Endothelial cell of umbilical vein (primary cell): ENCODE data around the gene VRTN. TPM values are rescaled to one million over a fixed set of nuclear protein-coding genes. Genes with fewer than 3 reads are reported as not detected.

Source experiments
- BruUV-seq: library from RNA; stranded (reverse); fragments of 400-500 nt; replicated peaks from 2 replicates; lab custom pipeline; 2021; lab: Mats Ljungman, UMichigan
- CTCF ChIA-PET: fragments of 300-600, 350-600 bp; sonication (Branson Sonifier 250); formaldehyde crosslinking; loops from one replicate; lab custom pipeline; 2021; ENCODE audit warnings: antibody characterized with exemption, inconsistent platforms; lab: Charles Lee
- POLR2A ChIA-PET: fragments of 300-600, 350-600 bp; sonication (Branson Sonifier 250); formaldehyde crosslinking; loops from one replicate; lab custom pipeline; 2021; ENCODE audit warnings: antibody characterized with exemption, inconsistent platforms; lab: Charles Lee
- DNase-seq: peaks from one replicate; pipeline ENCODE4 v3.0.0-alpha.2; 2011; ENCODE audit warnings: low read depth, low spot score
- FAIRE-seq: peaks from 2 replicates; lab custom pipeline; 2011; peaks lifted over from hg19 to GRCh38; lab: Jason Lieb, UNC
- H2AFZ ChIP-seq: 2 replicates; pipeline ENCODE4 v1.6.0; 2012; ENCODE audit warnings: low read depth, low read length, control low read depth, inconsistent platforms
- H3K27ac ChIP-seq: 2 replicates; pipeline ENCODE4 v1.5.1; 2011; ENCODE audit warnings: low read depth, mild to moderate bottlenecking, control low read depth, low read length, moderate library complexity; ENCODE audit not compliant: insufficient read depth
- H3K27me3 ChIP-seq, 2 experiments: 2 replicates each; pipeline versions ENCODE4 v1.6.0 to v1.6.1; 2011; ENCODE audit warnings: low read length in 2 of 2, mixed read lengths in 1 of 2; ENCODE audit not compliant: control insufficient read depth in 2 of 2, insufficient read depth in 2 of 2
- H3K36me3 ChIP-seq, 2 experiments: 2 replicates in 1 of 2; 3 replicates in 1 of 2; pipeline ENCODE4 v1.5.1; 2011; ENCODE audit warnings: low read length in 2 of 2, mild to moderate bottlenecking in 1 of 2, moderate library complexity in 1 of 2; ENCODE audit not compliant: control insufficient read depth in 2 of 2, insufficient read depth in 2 of 2; ENCODE audit errors: extremely low read depth in 1 of 2
- H3K4me1 ChIP-seq: 3 replicates; pipeline ENCODE4 v1.5.1; 2011; ENCODE audit warnings: mild to moderate bottlenecking, low read length; ENCODE audit not compliant: control insufficient read depth, insufficient read depth; ENCODE audit errors: extremely low read depth
- H3K4me2 ChIP-seq: 2 replicates; pipeline ENCODE4 v1.6.1; 2011; ENCODE audit warnings: low read length, control low read depth, mixed read lengths; ENCODE audit not compliant: insufficient read depth
- H3K4me3 ChIP-seq, 3 experiments: fragments of 200-600 bp in 1 of 3; sonication (generic), shearing (Covaris generic) in 1 of 3; replicated peaks in 1 of 3; 2 replicates each; pipeline ENCODE4 v1.5.1; 2011 to 2016; ENCODE audit warnings: control low read depth in 3 of 3, low read length in 3 of 3, mild to moderate bottlenecking in 2 of 3, inconsistent platforms in 1 of 3, low read depth in 1 of 3, moderate library complexity in 1 of 3; ENCODE audit not compliant: insufficient read depth in 1 of 3
- H3K79me2 ChIP-seq: 2 replicates; pipeline ENCODE4 v1.6.0; 2012; ENCODE audit warnings: low read length, inconsistent platforms; ENCODE audit not compliant: control insufficient read depth, insufficient read depth
- H3K9ac ChIP-seq: replicated peaks from 2 replicates; pipeline ENCODE3; 2011; ENCODE audit warnings: low read length, control low read depth; ENCODE audit not compliant: insufficient read depth; ENCODE audit errors: extremely low read depth
- H3K9me1 ChIP-seq: replicated peaks from 3 replicates; pipeline ENCODE4 v1.6.0; 2011; ENCODE audit warnings: mild to moderate bottlenecking, low read length; ENCODE audit not compliant: control insufficient read depth, insufficient read depth; ENCODE audit errors: extremely low read depth
- H3K9me3 ChIP-seq: replicated peaks from 2 replicates; pipeline ENCODE4 v1.5.1; 2012; ENCODE audit warnings: low read length, inconsistent platforms; ENCODE audit not compliant: control insufficient read depth, insufficient read depth
- H4K20me1 ChIP-seq: replicated peaks from 2 replicates; pipeline ENCODE3; 2011; ENCODE audit warnings: mild to moderate bottlenecking, low read length; ENCODE audit not compliant: control insufficient read depth, insufficient read depth; ENCODE audit errors: extremely low read depth
- CTCF ChIP-seq, 2 donors: IDR thresholded peaks; 1 replicate in 1 of 2; 2 replicates in 1 of 2; pipeline ENCODE4 v1.5.1; 2011; ENCODE audit warnings: low read length in 2 of 2, mild to moderate bottlenecking in 2 of 2, moderate library complexity in 2 of 2, control low read depth in 1 of 2, inconsistent platforms in 1 of 2, low read depth in 1 of 2; ENCODE audit not compliant: insufficient read depth in 1 of 2; ENCODE audit errors: extremely low read depth in 1 of 2
- EZH2 ChIP-seq: IDR thresholded peaks from 2 replicates; pipeline ENCODE4 v1.6.1; 2012; ENCODE audit warnings: borderline replicate concordance, low read depth, mild to moderate bottlenecking, moderate library complexity, low read length, inconsistent platforms; ENCODE audit not compliant: severe bottlenecking
- FOS ChIP-seq: IDR thresholded peaks from 2 replicates; pipeline ENCODE4 v1.6.1; 2011; ENCODE audit warnings: mild to moderate bottlenecking, low read length, moderate library complexity, borderline replicate concordance; ENCODE audit not compliant: insufficient read depth
- GATA2 ChIP-seq: IDR thresholded peaks from 2 replicates; pipeline ENCODE4 v1.7.0; 2011; ENCODE audit warnings: low read depth, mild to moderate bottlenecking, moderate library complexity, mixed read lengths, low read length; ENCODE audit not compliant: insufficient read length, insufficient read depth
- JUN ChIP-seq: IDR thresholded peaks from 2 replicates; pipeline ENCODE4 v1.6.1; 2011; ENCODE audit warnings: borderline replicate concordance, low read depth; ENCODE audit not compliant: insufficient read length, insufficient read depth
- MAX ChIP-seq: IDR thresholded peaks from 2 replicates; pipeline ENCODE4 v1.6.1; 2011; ENCODE audit not compliant: insufficient read depth, insufficient read length
- MYC ChIP-seq: IDR thresholded peaks from one replicate; pipeline ENCODE4 v1.6.1; 2011; ENCODE audit warnings: mild to moderate bottlenecking, low read depth, low read length
- POLR2A ChIP-seq: IDR thresholded peaks from 2 replicates; pipeline ENCODE4 v1.6.1; 2012; ENCODE audit warnings: low read depth, mild to moderate bottlenecking, control low read depth, low read length
- POLR2AphosphoS5 ChIP-seq: IDR thresholded peaks from 2 replicates; pipeline ENCODE4 v1.6.1; 2012; ENCODE audit warnings: low read depth, mild to moderate bottlenecking, control low read depth, low read length, moderate library complexity; ENCODE audit not compliant: insufficient read depth
- dilution Hi-C: fragments of 300-500 bp; cut with MboI; formaldehyde crosslinking; loops from one replicate; pipeline ENCODE4 v1.15.0; 2019; ENCODE audit warnings: low sequenced_read_pairs; ENCODE audit not compliant: extremely low pct_ligation_motif_present
- intact Hi-C: fragments of 100-400 bp; cut with micrococcal nuclease; formaldehyde crosslinking; loops from one replicate; pipeline ENCODE4 v1.10.0; 2022
- polyA plus RNA-seq, 4 experiments: library from polyadenylated mRNA; depleted of rRNA in 3 of 4; stranded (reverse) in 3 of 4; unstranded in 1 of 4; fragments of >200 nt; gene quantifications; 2 replicates each; pipeline versions ENCODE4 v1.2.1 to v1.2.3, GENCODE V29; 2011 to 2012; ENCODE audit warnings: missing spikeins in 1 of 4
- total RNA-seq: library from RNA; stranded (reverse); gene quantifications from 2 replicates; pipeline ENCODE4 v1.2.3, GENCODE V29; 2021

The VRTN gene
- total and polyA plus RNA-seq, 2 donors (not counting 3 experiments of a cell fraction or from before 2014, with no cell fraction given): 0.03 TPM; not detected in 1

- DNase-seq: no peak
- BruUV-seq: no TSS peak
- no peak overlapping the region for H2AFZ ChIP-seq
- POLR2A ChIA-PET: no interaction called here
- peaks cover 6 to 11% of the 10 kb centered on the region in 2 experiments for H3K27me3 ChIP-seq
- H3K27ac ChIP-seq: no peak overlapping the region
- CTCF ChIA-PET: interaction anchor here (1.2 to 2.4 kb wide), 5 partner anchors 14 to 153 kb away, joined by 4 to 9 read pairs (median 5); no protein-coding TSS in a partner anchor
- no peak for TF ChIP-seq MAX
- no peak for TF ChIP-seq POLR2AphosphoS5
- no peak for TF ChIP-seq MYC
- no peak for TF ChIP-seq POLR2A
- no peak for TF ChIP-seq GATA2
- no peak for TF ChIP-seq EZH2
- no peak for TF ChIP-seq CTCF (IDR thresholded peaks at IDR 0.05; ENCODE audit: extremely low read depth in 1 of 2, insufficient read depth in 1 of 2, low read depth in 1 of 2, low read length in 2 of 2)
- TF ChIP-seq JUN: no peak
- TF ChIP-seq FOS: no peak
- FAIRE-seq: no peak
- no peaks in the 10 kb centered on the region for H3K36me3 ChIP-seq
- H3K9me3 ChIP-seq: no peaks in the 10 kb centered on the region
- no peak overlapping the region for H3K9ac ChIP-seq
- no peaks in the 10 kb centered on the region for H3K79me2 ChIP-seq
- H3K4me3 ChIP-seq: no peak overlapping the region
- no peak overlapping the region for H3K4me2 ChIP-seq
- no peaks in the 10 kb centered on the region for H3K9me1 ChIP-seq
- no peaks in the 10 kb centered on the region for H3K4me1 ChIP-seq
- dilution Hi-C loops (no loop called here), intact Hi-C loops (loop anchor here (1.0 kb wide), 1 partner anchor 154 kb away; no protein-coding TSS in a partner anchor)
- no peaks in the 10 kb centered on the region for H4K20me1 ChIP-seq
These were observed 22.8 kb upstream of the VRTN start for GRCh38 chr14:74325446-74325845.
